NCI-H146 treated with DMSO at 0.1 percent for 48 hours (cell line): ENCODE results near the gene TSPAN6.
A peak's percentile ranks its signal among the peaks of the same experiment; 100 is the strongest.

ENCODE experiments used
- DNase-seq: peaks from one replicate; lab custom pipeline; 2025; ENCODE audit not compliant: unreplicated experiment; lab: John Stamatoyannopoulos, UW

TSPAN6 gene

DNA sequence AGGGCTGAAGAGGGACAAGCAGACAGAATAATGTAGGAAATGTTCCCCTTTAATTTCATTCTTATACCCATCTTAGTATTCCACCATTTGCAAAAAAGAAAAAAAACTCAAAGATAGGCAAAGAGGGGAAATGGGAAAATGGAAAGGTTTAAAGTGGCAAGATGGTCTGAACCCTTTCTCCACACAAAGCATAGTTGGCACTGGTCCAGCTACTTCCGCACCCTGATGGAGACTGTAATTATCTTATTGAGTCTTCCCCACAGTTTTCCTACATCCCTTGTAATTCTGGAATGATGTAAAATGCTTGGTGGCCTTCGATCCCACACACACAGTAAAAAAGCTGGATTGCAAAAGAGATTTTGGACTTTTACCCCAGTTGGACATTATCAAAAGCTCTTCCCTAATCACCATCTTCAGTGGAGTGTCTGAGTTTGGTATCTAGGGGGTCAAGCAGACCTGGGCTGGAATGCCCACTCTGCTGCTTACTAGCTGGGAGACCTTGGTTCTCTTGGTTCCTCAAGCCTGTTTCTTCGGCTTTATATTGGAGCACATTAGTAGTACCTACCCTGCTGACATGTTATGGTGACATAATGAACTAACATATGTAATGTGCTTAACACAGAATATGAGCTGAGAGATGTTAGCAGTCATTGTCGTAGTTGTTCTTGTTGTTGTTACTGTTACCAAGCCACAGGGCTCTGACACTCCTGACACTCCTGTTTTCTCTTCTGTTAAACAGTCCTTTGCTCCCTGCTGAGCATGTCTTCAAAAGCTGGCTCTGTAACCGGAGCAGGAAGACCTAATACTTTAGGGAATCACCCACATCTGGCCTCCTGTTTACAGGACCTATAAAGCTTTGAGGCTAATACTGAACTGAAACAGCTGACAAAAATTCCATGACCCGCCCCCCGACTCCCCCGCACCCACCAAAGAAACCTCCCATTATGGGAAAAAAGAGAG, 12.1 kb upstream of the TSPAN6 start:
- peak; percentile 6 for DNase-seq

DNA sequence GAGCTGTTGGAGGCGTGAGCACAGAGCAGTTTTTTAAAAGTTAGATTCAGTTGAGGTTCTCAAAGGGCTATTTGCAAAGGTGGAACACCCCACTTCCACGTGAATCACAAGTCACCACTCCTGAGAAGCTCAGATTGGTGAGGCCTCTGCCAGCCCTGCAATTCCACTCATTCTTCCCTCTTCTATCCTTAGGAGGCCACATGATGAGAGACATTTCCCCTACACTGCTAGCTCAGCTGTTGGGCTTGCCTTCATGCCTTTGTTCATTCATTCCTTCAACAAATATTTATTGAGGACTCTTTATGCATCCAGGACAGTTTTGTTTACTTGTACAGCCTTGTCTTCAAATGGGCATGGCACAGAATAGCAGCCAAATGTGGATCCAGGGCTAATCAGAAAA, 11.1 kb upstream of the TSPAN6 start:
- no peak for DNase-seq

DNA sequence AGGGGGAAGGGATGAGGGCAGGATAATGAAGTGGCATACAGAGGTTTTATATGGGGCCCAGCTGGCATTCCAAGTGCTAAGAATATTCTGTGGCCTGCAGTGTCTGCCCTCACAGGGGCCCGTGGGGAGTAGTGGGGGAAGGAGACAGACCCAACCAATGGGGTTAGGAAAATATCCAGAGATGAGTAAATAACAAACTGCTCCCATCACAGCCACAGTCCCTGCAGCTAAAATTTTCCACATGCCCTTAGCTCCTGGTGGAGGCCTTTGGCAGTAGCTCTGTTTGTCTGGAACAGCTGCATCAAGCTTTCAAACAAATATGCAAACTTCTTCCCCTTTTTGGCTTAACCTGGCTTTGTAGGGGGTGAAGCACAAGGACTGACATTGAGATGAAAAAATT, 10.5 kb upstream of the TSPAN6 start:
- no peak for DNase-seq

DNA sequence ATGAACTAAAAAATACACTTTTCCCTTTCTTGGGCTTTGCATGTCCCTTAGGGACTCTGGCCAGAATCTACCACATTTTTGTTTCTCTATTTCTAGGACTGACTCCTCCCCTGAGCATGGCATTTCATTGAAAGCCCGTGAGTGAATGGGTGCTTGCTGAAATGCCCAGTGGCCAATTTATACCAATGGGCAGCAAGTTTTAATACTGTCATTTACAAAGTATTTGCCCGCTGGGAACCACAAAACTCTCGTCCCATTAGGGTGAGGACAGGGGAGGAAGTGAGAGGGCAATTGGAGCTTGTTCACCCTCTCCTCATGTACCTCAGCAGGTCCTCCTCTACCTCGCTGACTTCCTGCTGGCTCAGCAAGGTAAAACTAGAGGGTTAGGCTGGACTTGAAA, 8.5 kb upstream of the TSPAN6 start:
- DNase-seq = no peak

DNA sequence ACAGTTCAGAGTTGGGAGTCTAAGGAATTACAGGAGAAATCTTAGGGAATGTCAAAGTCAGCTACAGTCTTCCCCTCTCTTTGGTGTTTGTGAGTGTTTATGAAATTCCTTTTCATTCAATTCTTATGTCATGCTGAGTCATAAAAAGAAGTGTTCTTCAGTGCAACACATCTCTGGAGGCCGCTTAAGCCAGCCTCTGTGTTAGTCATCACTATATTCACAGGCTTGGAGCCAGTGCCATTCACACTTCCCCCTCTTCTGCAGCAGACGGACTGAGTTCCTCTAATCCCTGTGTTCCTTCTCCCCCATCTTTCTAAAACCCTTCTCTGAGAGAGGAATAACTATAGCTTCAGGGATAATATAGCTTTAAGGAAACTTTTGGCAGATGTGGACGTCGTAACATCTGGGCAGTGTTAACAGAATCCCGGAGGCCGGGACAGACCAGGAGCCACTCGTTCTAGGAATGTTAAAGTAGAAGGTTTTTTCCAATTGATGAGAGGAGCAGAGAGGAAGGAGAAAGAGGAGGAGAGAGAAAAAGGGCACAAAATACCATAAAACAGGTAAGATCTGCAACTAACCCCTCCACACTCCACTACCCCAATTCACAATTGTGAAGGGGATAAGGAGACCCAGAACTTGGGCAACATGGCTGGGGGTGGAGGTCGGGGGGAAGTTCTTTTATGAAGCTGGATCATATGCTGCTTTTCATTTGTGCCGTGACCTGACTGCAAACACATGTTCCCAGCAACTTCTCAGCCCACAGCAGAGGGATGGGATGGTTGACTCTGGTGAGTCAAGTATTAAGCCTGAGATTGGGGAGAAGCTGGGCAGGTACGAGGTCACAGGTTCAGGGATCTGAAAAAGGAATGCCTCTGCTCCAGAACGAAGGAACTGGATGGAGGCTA, 7.6 kb upstream of the TSPAN6 start, which contains the start of gene SRPX2:
Gene SRPX2, plus strand, starts transcription at position 244 of the 905 bp plus-strand sequence. CDS start 2,124 bp downstream, outside the sequence.
- DNase-seq = no peak

DNA sequence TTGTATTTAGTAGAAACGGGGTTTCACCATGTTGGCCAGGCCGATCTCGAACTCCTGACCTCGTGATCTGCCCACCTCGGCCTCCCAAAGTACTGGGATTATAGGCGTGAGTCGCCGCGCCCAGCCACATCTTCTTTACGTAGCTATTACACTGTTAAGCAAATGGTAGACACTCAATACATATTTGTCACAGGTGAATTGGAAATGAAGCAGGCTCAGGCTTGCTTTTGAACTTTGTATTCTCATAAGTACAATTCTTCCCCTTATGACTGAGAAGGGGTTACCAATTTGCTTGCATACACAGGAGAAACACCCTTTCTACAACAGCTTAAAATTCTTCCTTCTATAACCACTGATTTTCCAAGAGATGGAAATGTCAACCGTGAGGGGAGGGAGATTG, 6.6 kb upstream of the TSPAN6 start:
- DNase-seq = no peak

DNA sequence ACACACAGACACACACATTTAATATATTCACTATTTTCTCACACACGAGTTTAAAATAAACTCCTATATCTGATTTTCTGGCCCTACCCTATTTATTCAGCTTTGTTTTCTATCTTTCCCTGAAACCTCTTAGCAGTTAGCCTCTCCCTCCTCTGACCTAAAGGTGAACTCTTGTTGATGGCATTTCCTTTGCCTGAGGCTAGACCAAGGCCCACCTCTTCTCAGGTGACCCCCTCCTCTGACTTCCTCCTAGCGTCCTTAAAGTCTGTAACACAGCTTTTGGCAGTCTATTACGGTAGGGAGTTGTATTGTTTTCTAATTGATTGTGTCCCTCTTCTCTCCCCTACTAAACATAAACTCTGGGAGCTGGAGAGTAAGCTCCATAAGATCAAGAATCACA, 5.7 kb upstream of the TSPAN6 start:
- DNase-seq = no peak

DNA sequence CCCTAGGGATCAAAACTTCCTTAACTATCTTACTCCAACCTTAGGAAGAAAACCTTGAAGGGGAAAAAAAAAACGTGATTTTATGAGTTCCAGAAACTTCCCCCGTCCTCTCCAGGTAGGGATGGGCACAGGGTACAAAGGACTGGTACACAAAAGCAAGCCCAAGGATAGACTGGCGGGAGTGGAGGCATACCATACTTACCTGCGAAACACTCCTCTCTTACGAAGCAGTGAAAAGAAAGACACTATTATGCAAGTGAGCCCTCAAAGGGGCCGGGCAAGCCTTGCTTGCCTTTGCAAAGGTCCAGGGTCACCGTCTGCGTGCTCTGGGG, 651 bp downstream of the TSPAN6 start:
- DNase-seq = no peak

DNA sequence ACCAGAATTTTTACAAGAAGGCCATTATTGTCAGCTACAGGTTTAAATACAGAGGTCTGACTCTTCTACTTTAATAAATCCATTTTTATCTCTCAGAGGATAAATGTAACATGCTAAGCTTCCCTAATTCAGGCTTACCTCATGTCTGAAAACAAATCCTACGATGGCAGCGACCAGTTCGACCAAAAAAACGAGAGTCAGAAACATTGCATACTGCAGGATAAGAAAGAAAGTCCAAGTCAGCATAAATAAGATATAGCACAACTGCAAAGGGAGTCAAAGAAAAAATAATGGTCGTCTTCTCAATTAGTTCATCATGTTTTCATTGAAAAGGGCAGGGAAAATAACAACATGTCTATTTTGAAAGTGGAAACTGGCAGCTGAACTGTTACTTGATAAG, 1.6 kb downstream of the TSPAN6 start:
- no peak for DNase-seq

DNA sequence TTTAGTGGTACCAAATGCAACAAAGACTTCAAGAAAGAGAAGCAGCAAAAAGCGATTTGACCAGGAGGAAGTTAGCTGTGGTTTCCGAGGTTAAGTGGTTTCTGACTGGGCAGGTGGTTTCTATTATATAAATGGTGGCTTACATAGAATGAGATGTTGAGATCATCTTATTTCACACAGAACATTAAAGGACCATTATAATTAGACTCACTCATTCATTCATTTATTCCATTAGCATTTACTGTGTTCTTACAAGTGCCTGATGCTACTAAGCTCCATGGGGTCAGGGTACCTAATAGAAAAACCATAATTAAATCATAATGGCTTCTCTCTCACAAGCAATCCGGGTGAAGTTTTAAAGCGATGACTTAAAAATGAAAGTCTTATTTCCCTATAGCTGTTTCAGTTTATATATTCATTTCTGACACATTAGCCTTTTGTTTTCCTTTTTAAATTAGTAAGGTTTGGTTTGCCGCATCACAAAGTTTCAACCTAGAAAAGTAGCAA, 10.6 kb downstream of the TSPAN6 start:
- DNase-seq = no peak

DNA sequence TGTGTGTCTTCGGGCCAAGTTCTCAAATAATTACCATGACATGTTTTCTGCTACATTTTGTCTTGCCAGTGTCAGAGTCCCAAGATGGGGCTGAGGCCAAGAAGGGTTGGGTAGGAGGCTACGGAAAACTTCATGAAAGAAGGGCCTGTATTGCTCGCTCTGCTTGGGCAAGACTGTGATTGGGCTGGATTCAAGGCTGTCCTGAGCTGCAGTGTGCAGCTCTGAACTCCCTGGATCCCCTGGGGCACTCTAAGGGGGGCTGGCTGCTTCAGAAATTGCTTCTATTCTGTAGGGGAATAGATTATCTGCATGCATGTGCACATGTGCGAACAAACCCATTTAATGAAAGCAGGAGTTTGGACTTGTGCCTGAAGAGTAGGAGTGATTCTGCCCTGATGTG, 13.6 kb downstream of the TSPAN6 start:
- DNase-seq = no peak

DNA sequence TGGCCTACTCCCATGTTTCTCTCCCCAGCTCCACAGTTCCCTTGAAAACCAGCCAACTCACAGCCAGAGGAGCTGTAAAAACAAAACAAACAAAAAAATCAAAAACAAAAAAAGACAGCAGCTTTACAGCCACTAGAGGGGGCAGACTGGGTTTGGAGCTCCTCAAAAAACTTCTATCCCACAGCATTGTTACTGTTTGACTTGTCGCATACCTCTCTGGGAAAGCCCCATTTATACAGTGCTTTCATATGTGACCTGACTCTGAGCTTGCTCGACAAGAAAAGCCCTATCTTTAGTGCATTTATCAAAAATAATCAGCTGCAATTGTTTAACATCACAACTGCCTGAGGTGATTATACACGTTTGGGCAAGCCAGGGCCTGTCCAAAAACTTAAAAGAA, 21.6 kb downstream of the TSPAN6 start:
- DNase-seq = no peak

DNA sequence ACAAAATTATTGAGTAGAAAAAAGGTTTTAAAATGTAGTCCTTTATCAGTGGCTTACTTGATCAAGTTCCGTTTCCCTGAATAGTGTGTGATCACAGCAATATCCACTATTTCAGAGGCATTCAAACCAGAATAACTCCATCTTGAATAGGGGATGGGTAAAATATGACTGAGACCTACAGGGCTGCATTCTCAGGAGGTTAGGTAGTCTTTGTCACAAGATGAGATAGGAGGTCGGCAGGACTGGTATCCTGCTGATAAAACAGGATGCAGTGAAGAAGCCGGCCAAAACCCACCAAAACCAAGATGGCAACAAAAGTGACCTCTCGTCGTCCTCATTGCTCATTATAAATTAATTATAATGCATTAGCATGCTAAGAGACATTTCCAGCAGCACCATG, 24.7 kb downstream of the TSPAN6 start:
- no peak for DNase-seq

DNA sequence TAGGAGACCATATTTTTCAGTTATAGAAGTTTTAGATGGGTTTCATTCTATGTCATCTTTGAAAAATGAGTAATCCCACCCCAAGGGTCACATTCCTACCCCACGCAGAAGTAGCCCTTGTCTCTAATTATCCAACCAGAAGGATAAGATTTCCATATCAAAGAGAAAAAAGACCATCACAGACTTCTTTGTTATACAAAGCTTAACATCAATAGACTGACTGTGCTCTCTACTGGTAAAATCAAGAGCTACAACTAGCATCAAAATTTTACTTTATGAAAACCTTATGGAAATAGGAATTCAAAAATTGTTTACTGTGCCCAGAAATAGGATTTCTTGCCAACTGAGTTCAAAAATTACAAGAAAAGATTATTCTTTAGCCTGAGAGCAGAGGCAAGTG, 27.0 kb downstream of the TSPAN6 start:
- DNase-seq = no peak

DNA sequence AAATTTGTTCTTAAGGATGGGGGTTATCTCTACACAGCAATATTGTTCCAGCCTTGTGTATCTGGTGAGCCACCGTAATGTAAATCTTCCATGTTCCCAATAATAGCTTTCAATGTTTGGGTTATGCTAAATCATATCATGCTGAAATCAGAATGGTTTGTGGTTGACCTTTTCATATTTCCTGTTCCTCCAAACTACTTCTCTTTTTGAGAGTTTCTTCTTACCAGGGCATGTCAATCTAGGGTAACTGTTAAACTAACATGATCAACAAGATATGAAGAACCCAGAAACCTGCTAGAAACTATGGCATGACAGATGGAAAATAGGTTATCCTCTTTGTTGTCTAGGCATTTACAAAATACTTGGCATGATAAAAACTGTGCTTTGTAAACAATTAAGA, 29.9 kb downstream of the TSPAN6 start:
- DNase-seq = no peak

DNA sequence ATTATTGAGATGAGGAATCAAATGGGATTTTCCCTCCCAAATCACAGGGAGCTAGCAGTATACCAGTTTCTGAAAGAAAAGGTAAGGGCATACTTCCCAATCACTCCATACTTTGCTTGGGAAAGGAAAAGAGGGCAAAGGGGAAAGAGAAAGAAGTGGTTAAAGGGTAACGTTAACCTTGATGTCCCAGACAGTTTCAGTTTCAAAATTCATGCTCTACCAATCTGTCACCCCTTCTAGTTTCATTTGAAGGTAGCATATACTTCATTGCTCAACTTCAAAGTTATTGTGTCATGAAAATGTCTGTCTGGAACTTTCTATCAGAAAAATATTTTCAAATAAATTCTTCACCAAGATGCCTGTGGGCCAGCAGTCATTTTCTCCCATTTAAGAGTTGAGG, 35.8 kb downstream of the TSPAN6 start:
- DNase-seq = no peak

DNA sequence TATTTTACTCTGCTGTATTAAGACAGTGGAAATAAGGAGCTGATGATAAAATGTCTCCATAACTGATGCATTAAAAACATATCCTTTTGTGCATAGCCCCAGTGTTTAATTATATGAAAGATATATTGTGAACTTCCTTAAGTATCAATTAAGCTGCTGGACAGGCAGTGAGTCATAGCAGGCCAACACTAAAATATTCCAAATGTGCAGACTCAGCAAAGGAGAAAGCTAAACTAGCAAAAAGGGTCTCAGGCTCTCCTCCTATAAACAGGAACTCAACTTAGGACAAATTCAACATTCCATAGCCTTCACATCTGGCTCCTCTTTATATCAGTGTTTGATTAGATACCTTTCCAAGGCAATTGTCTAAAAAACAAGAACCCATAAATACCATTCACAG, 36.3 kb downstream of the TSPAN6 start:
- no peak for DNase-seq

DNA sequence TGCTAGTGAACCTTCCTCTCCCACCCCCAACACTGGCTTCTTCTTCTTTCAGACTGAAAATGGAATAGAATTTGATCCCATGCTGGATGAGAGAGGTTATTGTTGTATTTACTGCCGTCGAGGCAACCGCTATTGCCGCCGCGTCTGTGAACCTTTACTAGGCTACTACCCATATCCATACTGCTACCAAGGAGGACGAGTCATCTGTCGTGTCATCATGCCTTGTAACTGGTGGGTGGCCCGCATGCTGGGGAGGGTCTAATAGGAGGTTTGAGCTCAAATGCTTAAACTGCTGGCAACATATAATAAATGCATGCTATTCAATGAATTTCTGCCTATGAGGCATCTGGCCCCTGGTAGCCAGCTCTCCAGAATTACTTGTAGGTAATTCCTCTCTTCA, 37.1 kb downstream of the TSPAN6 start:
- no peak for DNase-seq

DNA sequence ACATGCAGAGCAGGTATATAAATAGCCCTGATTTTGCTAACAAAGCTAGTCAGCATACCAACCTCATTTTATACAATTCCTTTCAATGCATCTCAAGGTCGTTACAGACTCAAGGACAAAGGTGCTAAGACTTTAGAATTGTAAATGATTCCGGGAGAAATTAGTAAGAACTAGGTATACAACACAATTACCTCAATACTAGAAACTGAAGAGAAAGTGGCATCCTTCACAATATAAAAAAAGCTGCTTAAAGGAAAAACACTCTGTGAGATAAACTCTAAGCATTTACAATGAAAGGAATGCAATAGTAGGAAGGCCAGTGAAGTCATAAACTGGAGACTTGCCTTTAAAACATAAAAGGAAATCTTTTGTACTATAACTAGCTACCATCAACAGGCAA, 40.0 kb downstream of the TSPAN6 start:
- DNase-seq = no peak

DNA sequence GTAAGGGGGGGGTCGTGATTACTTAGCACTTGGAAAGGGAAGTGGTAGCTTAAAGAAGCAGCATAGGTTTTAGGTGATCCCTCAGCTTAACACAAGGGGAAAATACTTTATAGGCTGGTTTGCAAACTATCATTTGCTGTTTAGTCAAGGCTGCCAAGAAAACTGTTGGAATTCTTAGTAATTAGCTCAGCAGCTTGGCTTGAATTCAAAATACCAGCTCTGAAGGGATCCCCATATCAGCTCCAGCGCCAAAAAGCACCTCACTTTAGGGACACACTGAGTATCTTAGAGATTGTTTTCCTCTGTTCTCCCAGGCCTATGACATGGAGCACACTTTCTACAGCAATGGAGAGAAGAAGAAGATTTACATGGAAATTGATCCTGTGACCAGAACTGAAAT, 43.0 kb downstream of the TSPAN6 start:
- DNase-seq = no peak

DNA sequence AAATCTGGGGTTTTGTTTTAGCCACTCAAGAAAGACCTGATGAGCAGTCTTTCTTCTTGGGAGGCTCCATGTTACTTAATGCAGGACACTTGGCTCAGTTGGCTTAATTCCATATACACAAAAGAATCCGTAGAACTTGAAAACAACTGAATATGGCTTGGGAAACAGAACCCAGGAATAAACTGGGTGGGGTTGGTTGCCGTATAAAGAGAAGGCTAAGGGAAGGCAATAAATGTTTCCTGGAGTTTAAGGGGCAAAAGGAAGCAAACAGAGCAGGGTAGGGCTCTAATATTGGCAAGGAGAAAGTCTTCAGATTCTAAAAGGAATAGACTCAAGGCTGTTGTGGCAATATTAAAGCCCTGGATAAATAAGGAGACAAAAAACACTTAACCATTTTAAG, 43.5 kb downstream of the TSPAN6 start:
- DNase-seq = no peak
